Tibial nerve (tissue), 4 donors: ENCODE results near the gene CHN1.

Source experiments
- CTCF ChIP-seq, 5 experiments: fragments of 200-600 bp in 3 of 5; fragments of 450-650 bp in 2 of 5; sonication (generic) in 3 of 5; IDR thresholded peaks; one replicate each; pipeline ENCODE4 v1.5.1; 2016 to 2019; ENCODE audit warnings: antibody characterized with exemption in 5 of 5, mild to moderate bottlenecking in 3 of 5, moderate library complexity in 2 of 5
- EP300 ChIP-seq, 2 donors: sonication (generic); formaldehyde crosslinking; IDR thresholded peaks; one replicate each; pipeline ENCODE4 v1.6.1; 2017; ENCODE audit warnings: antibody characterized with exemption in 2 of 2, mild to moderate bottlenecking in 1 of 2
- POLR2A ChIP-seq, 2 donors: fragments of 450-650 bp; IDR thresholded peaks; one replicate each; pipeline ENCODE4 v1.6.1; 2017; ENCODE audit warnings: antibody characterized with exemption in 2 of 2, mild to moderate bottlenecking in 2 of 2, moderate library complexity in 2 of 2

GRCh38 chr2:174914853-174915760, 90.1 kb downstream of the CHN1 start:
- TF ChIP-seq POLR2A (IDR thresholded peaks at IDR 0.05), result no peak
- TF ChIP-seq CTCF (IDR thresholded peaks at IDR 0.05), result no peak
- no peak for TF ChIP-seq EP300 (IDR thresholded peaks at IDR 0.05)
